ELR (cell line): Measurements from ENCODE around the gene TMF1.
A peak's percentile ranks its signal among the peaks of the same experiment; 100 is the strongest.

Source experiments
- DNase-seq: peaks from one replicate; pipeline ENCODE4 v3.0.0-alpha.2; 2015; ENCODE audit warnings: low read depth

Gene TMF1

GRCh38 chr3:68977486-68978167 lies 74.5 kb downstream of the TMF1 start:
- DNase-seq = no peak

- DNase-seq = no peak
These were observed 77.4 kb downstream of the TMF1 start for GRCh38 chr3:68974711-68975110.

GRCh38 chr3:68973639-68974038 lies 78.5 kb downstream of the TMF1 start:
- peak; percentile 1 for DNase-seq

DNA sequence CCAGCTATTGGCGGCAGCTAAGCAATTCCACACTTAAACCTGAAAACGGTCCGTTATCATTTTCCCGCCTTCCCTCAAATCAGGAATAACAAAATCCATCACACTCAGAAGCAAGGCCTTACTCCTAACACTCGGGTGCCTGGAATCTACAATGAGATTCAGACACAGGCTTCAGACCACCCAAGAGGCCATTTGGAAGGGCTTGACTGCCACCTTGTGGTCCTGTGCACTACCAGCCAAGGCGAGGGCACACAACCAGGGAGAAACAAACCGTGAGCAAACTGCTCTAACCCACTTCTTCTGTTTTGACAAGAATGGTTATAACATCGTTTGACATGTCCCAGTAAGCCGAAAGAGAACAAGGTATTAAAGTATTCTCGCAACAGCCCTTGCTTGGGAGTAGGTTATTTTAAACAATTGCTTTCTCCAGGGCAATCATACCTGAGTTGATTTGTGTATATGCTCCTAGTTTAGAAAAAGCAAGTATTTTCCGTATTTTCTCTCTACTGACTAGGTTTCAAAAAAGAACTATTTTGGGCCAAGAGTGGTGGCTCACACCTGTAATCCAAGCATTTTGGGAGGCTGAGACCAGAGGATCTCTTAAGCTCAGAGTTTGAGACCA lies 79.7 kb downstream of the TMF1 start:
- peak; percentile 64 for DNase-seq
